ENCODE data around the gene ABTB2. TPM values are rescaled to one million over a fixed set of nuclear protein-coding genes. Genes with fewer than 3 reads are reported as not detected.

The ABTB2 gene
- total and polyA plus RNA-seq, 7 donors: 1.3 to 12.9 (median 2.5) TPM

GRCh38 chr11:34273099-34273498 is 84.7 kb downstream of the ABTB2 start:
- Histone ChIP-seq H3K36me3 (no peaks in the 10 kb centered on the region), H3K4me3 (no peak overlapping the region), H3K27ac (no peak overlapping the region), H3K27me3 (no peaks in the 10 kb centered on the region), H3K4me1 (peaks cover 0 to 12% (median 3%) of the 10 kb centered on the region in 4 donors), H3K9me3 (no peaks in the 10 kb centered on the region)
- TF ChIP-seq POLR2A (IDR thresholded peaks at IDR 0.05) (no peak), EP300 (IDR thresholded peaks at IDR 0.05) (no peak), CTCF (IDR thresholded peaks at IDR 0.05) (no peak), POLR2AphosphoS5 (IDR thresholded peaks at IDR 0.05) (no peak)
- 95% methylated on average over 5 of the region's 5 CpGs for WGBS, 2 donors
- no peak for DNase-seq
- intact Hi-C loops (cut with DNase I): loop anchor here (5.0 kb wide), 1 partner anchor 84 kb away; the partner anchor contains the start of gene ABTB2

GRCh38 chr11:34271727-34272126 is 86.1 kb downstream of the ABTB2 start:
- Histone ChIP-seq H3K4me1 (peaks cover 0 to 18% (median 9%) of the 10 kb centered on the region in 4 donors), H3K27me3 (no peaks in the 10 kb centered on the region), H3K27ac (no peak overlapping the region), H3K36me3 (no peaks in the 10 kb centered on the region), H3K9me3 (no peaks in the 10 kb centered on the region), H3K4me3 (no peak overlapping the region)
- intact Hi-C loops (cut with DNase I): loop anchor here (5.0 kb wide), 1 partner anchor 86 kb away; the partner anchor contains the start of gene ABTB2
- no peak for TF ChIP-seq EP300 (IDR thresholded peaks at IDR 0.05)
- no peak for TF ChIP-seq POLR2AphosphoS5 (IDR thresholded peaks at IDR 0.05)
- no peak for TF ChIP-seq POLR2A (IDR thresholded peaks at IDR 0.05)
- no peak for DNase-seq

DNA sequence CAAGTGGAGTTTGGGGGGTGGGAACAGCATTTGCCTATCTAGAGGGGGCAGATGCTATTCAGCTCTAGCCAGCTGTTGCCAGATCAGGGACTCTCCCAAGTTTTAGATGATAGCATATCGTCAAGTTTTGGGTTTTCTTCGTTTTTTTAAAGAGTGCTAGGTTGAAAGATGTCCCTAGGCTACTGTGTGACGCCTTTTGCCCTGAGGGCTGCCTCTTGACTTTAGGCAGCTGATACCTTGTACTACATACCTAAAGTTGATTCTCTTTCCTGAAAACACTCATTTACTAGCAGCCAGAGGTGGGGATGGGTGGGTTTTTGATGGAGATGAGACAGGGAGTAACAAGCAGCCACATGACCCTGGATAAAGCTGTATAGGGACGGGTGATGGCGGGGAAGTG is 87.1 kb downstream of the ABTB2 start:
- WGBS, 2 donors: 92 to 93% methylated on average over 5 of the region's 5 CpGs
- H3K9me3 ChIP-seq: no peaks in the 10 kb centered on the region
- no peaks in the 10 kb centered on the region for H3K36me3 ChIP-seq
- no peaks in the 10 kb centered on the region for H3K27me3 ChIP-seq
- intact Hi-C loops (cut with DNase I): loop anchor here (5.0 kb wide), 1 partner anchor 87 kb away; the partner anchor contains the start of gene ABTB2
- no peak for DNase-seq
- peaks cover 0 to 24% (median 17%) of the 10 kb centered on the region in 4 donors for H3K4me1 ChIP-seq
- no peak overlapping the region for H3K4me3 ChIP-seq
- TF ChIP-seq POLR2AphosphoS5 (IDR thresholded peaks at IDR 0.05): no peak
- TF ChIP-seq CTCF (IDR thresholded peaks at IDR 0.05): no peak
- no peak for TF ChIP-seq POLR2A (IDR thresholded peaks at IDR 0.05)
- no peak for TF ChIP-seq EP300 (IDR thresholded peaks at IDR 0.05)
- H3K27ac ChIP-seq: no peak overlapping the region

DNA sequence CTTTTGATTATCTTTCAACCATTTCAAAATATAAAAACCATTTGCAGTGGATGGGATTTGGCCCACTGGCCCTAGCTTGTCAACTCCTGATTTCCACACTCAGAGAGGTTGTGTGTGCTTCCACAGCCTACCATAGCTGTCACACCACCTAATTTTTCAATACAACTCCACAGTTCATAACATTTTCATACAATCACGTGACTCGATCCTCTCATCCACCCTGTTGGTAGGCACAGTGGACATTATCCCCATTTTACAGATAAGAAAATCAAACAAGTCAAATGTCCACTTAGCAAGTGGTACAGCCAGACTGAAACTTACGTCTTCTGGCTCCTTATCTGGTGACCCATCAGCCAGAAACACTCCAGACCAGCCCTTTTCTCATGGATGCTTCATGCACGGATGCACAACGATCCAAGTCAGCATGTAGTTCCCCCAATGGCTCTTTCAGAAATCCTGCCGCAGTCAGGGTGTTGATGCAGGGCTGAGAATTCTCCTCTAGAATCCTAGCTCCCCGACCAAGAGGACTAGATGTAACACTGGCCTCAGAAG is 88.0 kb downstream of the ABTB2 start:
- Histone ChIP-seq H3K4me3 (no peak overlapping the region), H3K27ac (no peak overlapping the region), H3K36me3 (no peaks in the 10 kb centered on the region), H3K9me3 (no peaks in the 10 kb centered on the region), H3K27me3 (no peaks in the 10 kb centered on the region), H3K4me1 (peaks cover 0 to 19% (median 15%) of the 10 kb centered on the region in 4 donors)
- WGBS, 2 donors: 95% methylated on average over 7 of the region's 7 CpGs
- TF ChIP-seq CTCF (IDR thresholded peaks at IDR 0.05) (no peak), EP300 (IDR thresholded peaks at IDR 0.05) (no peak), POLR2A (IDR thresholded peaks at IDR 0.05) (no peak), POLR2AphosphoS5 (IDR thresholded peaks at IDR 0.05) (no peak)
- DNase-seq: no peak
- intact Hi-C loops (cut with DNase I): loop anchor here (5.0 to 10.0 kb wide), 2 partner anchors 88 to 95 kb away; partner anchors contain the start of gene ABTB2

DNA sequence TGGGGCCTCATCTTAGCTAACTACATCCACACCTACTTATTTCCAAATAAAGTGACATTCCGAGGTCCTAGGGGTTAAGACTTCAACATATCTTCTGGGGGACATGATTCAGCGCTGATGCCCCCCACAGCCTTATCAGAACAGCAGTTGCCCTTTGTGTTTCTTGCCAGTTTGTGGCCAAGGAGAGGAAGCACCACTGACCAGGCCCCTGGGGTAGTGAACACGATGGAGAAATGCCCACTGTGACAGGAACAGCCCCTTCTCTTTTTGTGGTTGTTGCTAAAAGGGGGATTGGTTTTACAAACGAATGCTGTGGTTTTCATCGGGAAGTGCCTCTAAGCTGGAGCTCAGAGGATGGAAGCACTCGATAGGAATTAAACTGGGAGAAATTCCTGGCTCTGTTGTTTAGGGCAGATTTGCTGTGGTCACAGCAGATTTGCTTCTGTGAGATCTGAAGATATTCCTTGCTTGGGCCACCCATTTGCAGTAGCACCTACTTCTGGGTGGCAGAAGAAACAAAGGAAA is 88.8 kb downstream of the ABTB2 start:
- no peaks in the 10 kb centered on the region for H3K36me3 ChIP-seq
- TF ChIP-seq CTCF (IDR thresholded peaks at IDR 0.05): no peak
- H3K27ac ChIP-seq: no peak overlapping the region
- H3K4me1 ChIP-seq: peaks cover 0 to 24% (median 20%) of the 10 kb centered on the region in 4 donors
- H3K9me3 ChIP-seq: no peaks in the 10 kb centered on the region
- H3K27me3 ChIP-seq: no peaks in the 10 kb centered on the region
- WGBS, 2 donors: 53 to 84% methylated on average over 6 of the region's 6 CpGs
- intact Hi-C loops (cut with DNase I): loop anchor here (10.0 kb wide), 1 partner anchor 94 kb away; no protein-coding TSS in a partner anchor
- DNase-seq: no peak
- no peak overlapping the region for H3K4me3 ChIP-seq
